Type B pancreatic cell (in vitro differentiated cells): ENCODE measurements around the gene C18orf32. TPM values are rescaled to one million over a fixed set of nuclear protein-coding genes. Genes with fewer than 3 reads are reported as not detected.
"Not testable (repeated sequence)": the region's sequence is repeated elsewhere in the genome, so short reads cannot be mapped to it uniquely, and the experiment has no call there.

Experiments used
- DNase-seq: peaks from one replicate; pipeline ENCODE4 v3.0.0; 2021; ENCODE audit warnings: mixed read lengths; ENCODE audit not compliant: unreplicated experiment; ENCODE audit errors: extremely low spot score
- H3K27ac Mint-ChIP-seq: 2 replicates; pipeline ENCODE4 v1.8.0; 2021; ENCODE audit warnings: mild to moderate bottlenecking, mixed read lengths
- H3K27me3 Mint-ChIP-seq: 2 replicates; pipeline ENCODE4 v1.8.0; 2021; ENCODE audit warnings: mixed read lengths
- H3K36me3 Mint-ChIP-seq: 2 replicates; pipeline ENCODE4 v1.8.0; 2021; ENCODE audit warnings: mixed read lengths
- H3K4me1 Mint-ChIP-seq: one replicate; pipeline ENCODE4 v1.8.0; 2021; ENCODE audit warnings: mixed read lengths; ENCODE audit not compliant: unreplicated experiment
- H3K4me3 Mint-ChIP-seq: 2 replicates; pipeline ENCODE4 v1.8.0; 2021; ENCODE audit warnings: mild to moderate bottlenecking, mixed read lengths
- H3K9me3 Mint-ChIP-seq: 2 replicates; pipeline ENCODE4 v1.8.0; 2021; ENCODE audit warnings: mixed read lengths
- total RNA-seq: library from RNA; stranded (reverse); gene quantifications from 2 replicates; pipeline ENCODE4 v1.2.1, GENCODE V29; 2021; ENCODE audit warnings: low replicate concordance
- TF ChIP-seq, protein P1 (sequence below): fragments of 200-600 bp; sonication (generic); conservative IDR thresholded peaks from 2 replicates; pipeline ENCODE4 v1.5.0; 2021; ENCODE audit warnings: antibody characterized with exemption, mild to moderate bottlenecking

The C18orf32 gene
- total RNA-seq, 1 donor from 2014 or later = 42.1 TPM

- DNase-seq = no peak
- H3K9me3 Mint-ChIP-seq = no peaks in the 10 kb centered on the region
- no peaks in the 10 kb centered on the region for H3K27me3 Mint-ChIP-seq
- H3K27ac Mint-ChIP-seq = no peak overlapping the region
- no peaks in the 10 kb centered on the region for H3K36me3 Mint-ChIP-seq
- TF ChIP-seq, protein P1, sequence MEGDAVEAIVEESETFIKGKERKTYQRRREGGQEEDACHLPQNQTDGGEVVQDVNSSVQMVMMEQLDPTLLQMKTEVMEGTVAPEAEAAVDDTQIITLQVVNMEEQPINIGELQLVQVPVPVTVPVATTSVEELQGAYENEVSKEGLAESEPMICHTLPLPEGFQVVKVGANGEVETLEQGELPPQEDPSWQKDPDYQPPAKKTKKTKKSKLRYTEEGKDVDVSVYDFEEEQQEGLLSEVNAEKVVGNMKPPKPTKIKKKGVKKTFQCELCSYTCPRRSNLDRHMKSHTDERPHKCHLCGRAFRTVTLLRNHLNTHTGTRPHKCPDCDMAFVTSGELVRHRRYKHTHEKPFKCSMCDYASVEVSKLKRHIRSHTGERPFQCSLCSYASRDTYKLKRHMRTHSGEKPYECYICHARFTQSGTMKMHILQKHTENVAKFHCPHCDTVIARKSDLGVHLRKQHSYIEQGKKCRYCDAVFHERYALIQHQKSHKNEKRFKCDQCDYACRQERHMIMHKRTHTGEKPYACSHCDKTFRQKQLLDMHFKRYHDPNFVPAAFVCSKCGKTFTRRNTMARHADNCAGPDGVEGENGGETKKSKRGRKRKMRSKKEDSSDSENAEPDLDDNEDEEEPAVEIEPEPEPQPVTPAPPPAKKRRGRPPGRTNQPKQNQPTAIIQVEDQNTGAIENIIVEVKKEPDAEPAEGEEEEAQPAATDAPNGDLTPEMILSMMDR = no peak
- peaks cover 15% of the 10 kb centered on the region for H3K4me1 Mint-ChIP-seq
- no peak overlapping the region for H3K4me3 Mint-ChIP-seq
Observed at GRCh38 chr18:49519101-49519971, 32.3 kb upstream of the C18orf32 start.

DNA sequence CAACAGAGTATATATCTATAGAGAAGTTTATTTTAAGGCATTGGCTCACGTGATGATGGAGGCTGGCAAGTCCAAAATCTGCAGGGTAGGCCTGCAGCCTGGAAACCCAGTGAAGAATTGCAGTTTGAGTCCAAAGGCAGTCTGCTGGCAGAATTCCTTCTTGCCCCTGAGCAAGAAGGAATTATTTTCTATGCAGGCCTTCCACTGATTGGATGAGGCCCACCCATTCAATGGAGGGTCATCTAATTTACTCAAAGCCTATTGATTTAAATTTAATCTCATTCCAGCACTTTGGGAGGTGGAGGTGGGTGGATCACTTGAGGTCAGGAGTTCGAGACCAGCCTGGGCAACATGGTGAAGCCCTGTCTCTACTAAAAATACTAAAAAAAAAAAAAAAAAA, 30.4 kb upstream of the C18orf32 start:
- Mint-ChIP-seq H3K27me3 (no peaks in the 10 kb centered on the region), H3K36me3 (no peaks in the 10 kb centered on the region), H3K9me3 (no peaks in the 10 kb centered on the region), H3K4me3 (no peak overlapping the region), H3K27ac (no peak overlapping the region), H3K4me1 (peaks cover 15% of the 10 kb centered on the region)
- no peak for DNase-seq
- TF ChIP-seq, protein P1 = no peak

GRCh38 chr18:49515516-49515915, 28.5 kb upstream of the C18orf32 start:
- peak; percentile 25 for DNase-seq
- H3K27ac Mint-ChIP-seq = no peak overlapping the region
- no peak overlapping the region for H3K4me3 Mint-ChIP-seq
- no peaks in the 10 kb centered on the region for H3K9me3 Mint-ChIP-seq
- peaks cover 10% of the 10 kb centered on the region for H3K4me1 Mint-ChIP-seq
- TF ChIP-seq, protein P1 = no peak
- no peaks in the 10 kb centered on the region for H3K36me3 Mint-ChIP-seq
- H3K27me3 Mint-ChIP-seq = no peaks in the 10 kb centered on the region

DNA sequence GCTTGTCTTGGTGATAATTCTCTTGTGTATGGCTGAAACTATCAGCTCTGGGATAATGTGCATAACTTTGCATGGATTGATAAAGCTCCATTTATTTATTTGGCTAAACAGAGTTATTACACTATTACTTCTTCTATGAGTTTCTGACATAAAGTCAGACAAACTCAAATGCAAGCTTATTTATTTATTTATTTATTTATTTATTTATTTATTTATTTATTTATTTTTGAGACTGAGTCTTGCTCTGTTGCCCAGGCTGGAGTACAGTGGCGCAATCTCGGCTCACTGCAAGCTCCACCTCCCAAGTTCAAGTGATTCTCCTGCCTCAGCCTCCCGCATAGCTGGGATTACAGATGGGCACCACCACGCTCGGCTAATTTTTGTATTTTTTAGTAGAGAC, 28.0 kb upstream of the C18orf32 start:
- not testable (repeated sequence) for H3K27me3 Mint-ChIP-seq, H3K36me3 Mint-ChIP-seq, H3K4me3 Mint-ChIP-seq, H3K4me1 Mint-ChIP-seq, DNase-seq, H3K9me3 Mint-ChIP-seq, H3K27ac Mint-ChIP-seq

GRCh38 chr18:49514577-49514976, 27.5 kb upstream of the C18orf32 start:
- Mint-ChIP-seq H3K36me3 (no peaks in the 10 kb centered on the region), H3K4me1 (peaks cover 9% of the 10 kb centered on the region), H3K27me3 (no peaks in the 10 kb centered on the region), H3K4me3 (no peak overlapping the region), H3K9me3 (no peaks in the 10 kb centered on the region), H3K27ac (no peak overlapping the region)
- DNase-seq = no peak
- TF ChIP-seq, protein P1 = no peak

- H3K27me3 Mint-ChIP-seq, H3K27ac Mint-ChIP-seq, H3K4me1 Mint-ChIP-seq, H3K4me3 Mint-ChIP-seq, H3K36me3 Mint-ChIP-seq, H3K9me3 Mint-ChIP-seq, DNase-seq: not testable (repeated sequence)
Observed at GRCh38 chr18:49512876-49513275, 25.8 kb upstream of the C18orf32 start.
